AG04450 (cell line): Measurements from ENCODE around the gene NDUFV3. TPM values are rescaled to one million over a fixed set of nuclear protein-coding genes. Genes with fewer than 3 reads are reported as not detected.

Experiments
- CTCF ChIA-PET: fragments of 300-600, 350-600 bp; formaldehyde crosslinking; extraction: SDS; loops from one replicate; lab custom pipeline; 2022; ENCODE audit warnings: antibody characterized with exemption, inconsistent platforms; lab: Charles Lee
- POLR2A ChIA-PET: fragments of 350-600 bp; formaldehyde crosslinking; extraction: SDS; loops from one replicate; lab custom pipeline; 2021; ENCODE audit warnings: antibody characterized with exemption, inconsistent platforms; lab: Yijun Ruan, JAX
- DNase-seq: peaks from one replicate; pipeline ENCODE4 v3.0.0-alpha.2; 2011; ENCODE audit warnings: low read depth, low spot score
- H3K27ac ChIP-seq: one replicate; pipeline ENCODE4 v1.5.1; 2012; ENCODE audit warnings: low read depth, low read length, control low read depth
- H3K27me3 ChIP-seq: one replicate; pipeline ENCODE4 v1.6.0; 2012; ENCODE audit warnings: low read length; ENCODE audit not compliant: control insufficient read depth, insufficient read depth
- H3K4me3 ChIP-seq: 2 replicates; pipeline ENCODE4 v1.5.1; 2011; ENCODE audit warnings: mild to moderate bottlenecking, low read depth, low read length, control low read depth
- H3K9me3 ChIP-seq: 2 replicates; pipeline ENCODE4 v1.5.1; 2012; ENCODE audit warnings: low read length; ENCODE audit not compliant: control insufficient read depth, insufficient read depth
- polyA minus RNA-seq: library from RNA; depleted of rRNA, polyadenylated mRNA; stranded (reverse); fragments of >200 nt; gene quantifications from 2 replicates; pipeline ENCODE4 v1.2.3, GENCODE V29; 2011; rRNA and poly(A)+ RNA removed
- polyA plus RNA-seq: library from polyadenylated mRNA; depleted of rRNA; stranded (reverse); fragments of >200 nt; gene quantifications from 2 replicates; pipeline ENCODE4 v1.2.3, GENCODE V29; 2011; rRNA removed
- TF ChIP-seq, protein P1 (sequence below): IDR thresholded peaks from 2 replicates; pipeline ENCODE4 v1.5.1; 2011; ENCODE audit warnings: low read depth, low read length, control low read depth, inconsistent platforms

Gene NDUFV3
- 25.9 and 26.9 TPM in 2 replicates for polyA plus RNA-seq
- 33.6 and 34.0 TPM in 2 replicates for polyA minus RNA-seq

DNA sequence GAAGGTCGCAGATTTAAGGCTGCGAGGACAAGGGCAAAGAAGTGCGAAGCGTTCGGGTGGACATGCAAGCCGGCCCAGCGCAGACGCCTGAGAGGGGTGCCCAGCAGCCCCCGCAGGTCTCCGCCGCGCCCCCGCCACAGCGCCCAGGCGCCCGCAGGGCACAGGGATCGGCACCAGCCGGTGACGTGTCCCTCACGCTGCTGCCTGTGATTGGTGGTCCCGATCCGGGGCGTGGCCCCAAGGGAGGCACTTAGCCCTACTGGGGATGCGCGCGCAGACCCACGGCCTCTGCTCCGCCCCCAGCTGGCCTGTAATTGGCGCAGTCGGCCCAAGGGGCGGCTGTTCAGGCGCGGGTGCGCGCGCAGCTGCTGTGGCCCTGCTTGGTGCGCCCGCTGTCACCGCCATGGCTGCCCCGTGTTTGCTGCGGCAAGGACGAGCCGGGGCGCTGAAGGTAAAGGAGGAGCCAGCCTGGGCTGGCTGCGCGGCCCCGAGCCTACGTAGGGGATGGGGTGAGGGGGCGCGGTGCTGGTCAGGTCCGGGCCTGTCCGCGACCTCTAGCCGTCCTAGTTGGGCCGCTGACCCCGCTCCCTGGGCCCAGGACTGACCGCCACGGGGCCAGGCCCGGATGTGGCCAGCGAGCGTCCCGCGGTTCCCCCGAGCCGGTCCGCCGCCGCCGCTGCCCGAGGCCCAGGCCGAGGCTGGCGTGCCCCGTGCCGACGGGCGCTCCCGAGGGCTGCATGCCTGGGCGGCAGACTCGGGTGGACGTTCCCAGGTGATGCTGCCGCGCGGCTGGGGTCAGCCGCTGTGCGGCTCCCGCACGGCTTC lies at the start of gene NDUFV3:
Gene NDUFV3 (plus strand): TSS at position 379 of the 825 bp plus-strand sequence. CDS start 25 bp downstream, at position 404.
- H3K27me3 ChIP-seq: no peaks in the 10 kb centered on the region
- peak within 1 kb of the TSS; percentile 87 for H3K27ac ChIP-seq
- peak within 1 kb of the TSS; percentile 69 for H3K4me3 ChIP-seq
- DNase-seq: peak; percentile 92
- ChIA-PET CTCF (interaction anchor here (1.1 kb wide), 1 partner anchor 12 kb away, joined by 3 read pairs; no protein-coding TSS in a partner anchor), POLR2A (interaction anchor here (0.9 kb wide), 1 partner anchor 81 kb away, joined by 4 read pairs; the partner anchor contains the start of gene PKNOX1)
- TF ChIP-seq, protein P1, sequence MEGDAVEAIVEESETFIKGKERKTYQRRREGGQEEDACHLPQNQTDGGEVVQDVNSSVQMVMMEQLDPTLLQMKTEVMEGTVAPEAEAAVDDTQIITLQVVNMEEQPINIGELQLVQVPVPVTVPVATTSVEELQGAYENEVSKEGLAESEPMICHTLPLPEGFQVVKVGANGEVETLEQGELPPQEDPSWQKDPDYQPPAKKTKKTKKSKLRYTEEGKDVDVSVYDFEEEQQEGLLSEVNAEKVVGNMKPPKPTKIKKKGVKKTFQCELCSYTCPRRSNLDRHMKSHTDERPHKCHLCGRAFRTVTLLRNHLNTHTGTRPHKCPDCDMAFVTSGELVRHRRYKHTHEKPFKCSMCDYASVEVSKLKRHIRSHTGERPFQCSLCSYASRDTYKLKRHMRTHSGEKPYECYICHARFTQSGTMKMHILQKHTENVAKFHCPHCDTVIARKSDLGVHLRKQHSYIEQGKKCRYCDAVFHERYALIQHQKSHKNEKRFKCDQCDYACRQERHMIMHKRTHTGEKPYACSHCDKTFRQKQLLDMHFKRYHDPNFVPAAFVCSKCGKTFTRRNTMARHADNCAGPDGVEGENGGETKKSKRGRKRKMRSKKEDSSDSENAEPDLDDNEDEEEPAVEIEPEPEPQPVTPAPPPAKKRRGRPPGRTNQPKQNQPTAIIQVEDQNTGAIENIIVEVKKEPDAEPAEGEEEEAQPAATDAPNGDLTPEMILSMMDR: no peak
- no peaks in the 10 kb centered on the region for H3K9me3 ChIP-seq

DNA sequence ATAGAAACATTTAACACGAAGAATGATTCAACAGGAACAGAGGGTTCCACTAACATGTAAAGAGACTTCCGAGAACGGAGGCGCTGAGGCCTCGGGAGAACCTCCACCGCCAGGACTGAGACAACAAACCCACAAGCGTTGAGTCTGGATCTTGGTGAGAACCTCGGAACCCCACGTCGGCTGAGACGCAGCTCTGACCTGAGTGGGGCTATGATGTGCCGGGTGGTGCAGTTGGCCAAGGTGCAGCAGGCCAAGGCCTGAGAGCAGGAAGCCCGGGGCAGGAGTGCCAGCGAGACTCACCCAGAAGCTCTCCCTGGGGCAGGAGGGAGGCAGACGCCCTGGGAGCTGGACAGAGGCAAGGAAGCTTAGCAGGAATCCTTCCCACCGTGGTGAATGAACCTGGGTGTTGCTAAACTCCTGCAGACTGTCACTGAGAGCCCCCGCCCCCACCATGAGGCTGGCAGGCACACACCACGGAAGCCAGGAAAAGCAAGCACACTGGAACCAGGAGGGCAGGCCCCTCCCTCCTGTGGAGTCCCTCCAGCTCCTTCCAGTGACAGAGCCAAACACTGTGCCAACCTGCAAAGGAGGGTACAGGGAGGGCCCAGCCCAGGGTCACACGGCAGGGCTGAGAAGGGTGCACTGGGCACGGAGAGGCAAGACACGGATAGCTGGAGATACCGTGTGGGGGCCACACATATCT lies 48.5 kb upstream of the NDUFV3 start:
- no peak for DNase-seq
- CTCF ChIA-PET: interaction anchor here (1.1 kb wide), 1 partner anchor 29 kb away, joined by 4 read pairs; no protein-coding TSS in a partner anchor
- Histone ChIP-seq H3K9me3 (no peaks in the 10 kb centered on the region; the same call in 1 of the 2 replicates), H3K4me3 (no peak overlapping the region), H3K27me3 (no peaks in the 10 kb centered on the region), H3K27ac (no peak overlapping the region)
- TF ChIP-seq, protein P1: no peak
- POLR2A ChIA-PET: no interaction called here

DNA sequence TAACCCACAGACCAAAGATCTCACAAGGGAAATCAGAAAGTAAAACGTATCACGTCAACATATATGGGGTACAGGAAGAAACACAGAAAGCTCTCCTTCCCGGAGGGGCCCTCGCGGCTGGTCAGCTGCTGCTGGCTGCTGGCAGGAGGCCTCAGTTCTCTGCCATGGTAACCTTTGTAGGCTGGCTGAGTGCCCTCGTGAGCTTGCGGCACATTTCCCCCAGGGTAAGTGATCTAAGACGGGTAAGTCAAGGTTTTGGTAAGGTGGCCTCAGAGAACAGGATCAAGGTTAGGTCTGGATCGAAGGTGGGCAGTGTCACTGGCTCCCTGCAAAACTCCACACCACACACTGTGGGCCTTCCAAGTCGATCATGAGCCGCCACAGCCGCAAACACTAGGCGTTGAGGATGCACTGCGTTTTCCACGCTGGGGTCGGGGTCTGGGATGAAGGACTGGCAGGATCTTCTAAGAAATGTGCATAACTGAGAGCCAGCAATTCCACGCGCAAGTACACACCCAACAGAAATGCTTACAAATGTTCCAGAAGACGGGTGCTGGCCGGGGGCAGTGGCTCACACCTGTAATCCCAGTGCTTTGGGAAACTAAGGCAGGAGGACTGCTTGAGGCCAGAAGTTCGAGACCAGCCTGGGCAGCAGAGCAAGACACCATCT lies 47.7 kb upstream of the NDUFV3 start:
- DNase-seq: no peak
- ChIA-PET CTCF (no interaction called here), POLR2A (no interaction called here)
- Histone ChIP-seq H3K27me3 (no peaks in the 10 kb centered on the region), H3K4me3 (no peak overlapping the region), H3K27ac (no peak overlapping the region), H3K9me3 (no peaks in the 10 kb centered on the region; the same call in 1 of the 2 replicates)
- TF ChIP-seq, protein P1: no peak

DNA sequence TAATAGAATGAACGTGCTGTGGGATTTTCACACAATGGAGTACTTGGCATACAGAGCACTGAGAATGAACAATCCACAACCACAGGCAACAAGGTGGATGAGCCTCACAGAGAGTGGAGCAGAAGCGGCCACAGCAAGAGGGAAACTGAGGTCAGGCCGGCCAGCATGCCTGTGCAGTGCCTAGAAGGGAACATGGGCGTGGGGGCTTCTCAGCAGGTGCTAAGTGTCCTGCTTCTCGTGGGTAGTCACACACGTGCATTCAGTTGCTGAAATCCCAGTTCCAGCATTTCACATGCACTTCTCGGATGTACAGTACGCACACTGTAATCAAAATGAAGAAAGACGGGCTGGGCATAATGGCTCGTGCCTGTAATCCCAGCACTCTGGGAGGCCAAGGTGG lies 46.9 kb upstream of the NDUFV3 start:
- Histone ChIP-seq H3K27ac (no peak overlapping the region), H3K9me3 (no peaks in the 10 kb centered on the region; the same call in 1 of the 2 replicates), H3K27me3 (no peaks in the 10 kb centered on the region), H3K4me3 (no peak overlapping the region)
- no peak for DNase-seq
- ChIA-PET CTCF (no interaction called here), POLR2A (no interaction called here)
- TF ChIP-seq, protein P1: no peak
